Stimulated activated CD4-positive, alpha-beta T cell treated with anti-CD3 and anti-CD28 coated beads, Interleukin-2, amount 100 ng/mL, for 4 hours (primary cell): Measurements from ENCODE around the gene AKAP8.

Experiments
- DNase-seq: peaks from one replicate; pipeline ENCODE4 v3.0.0-alpha.2; 2020; ENCODE audit warnings: low read depth

Gene AKAP8

GRCh38 chr19:15331419-15332310 lies 47.9 kb downstream of the AKAP8 start:
- peak; percentile 64 for DNase-seq

GRCh38 chr19:15330801-15331418 lies 48.7 kb downstream of the AKAP8 start:
- no peak for DNase-seq

GRCh38 chr19:15328312-15328711 lies 51.3 kb downstream of the AKAP8 start:
- no peak for DNase-seq

- DNase-seq, result no peak
Measured at GRCh38 chr19:15324791-15325519, 54.6 kb downstream of the AKAP8 start.

- DNase-seq, result no peak
Measured at GRCh38 chr19:15323496-15324235, 55.9 kb downstream of the AKAP8 start.

- no peak for DNase-seq
Measured at GRCh38 chr19:15321739-15322138, 57.8 kb downstream of the AKAP8 start.

- no peak for DNase-seq
Measured at GRCh38 chr19:15320116-15320515, 59.5 kb downstream of the AKAP8 start.

- DNase-seq, result no peak
Measured at GRCh38 chr19:15318241-15318691, 61.3 kb downstream of the AKAP8 start.

- no peak for DNase-seq
Measured at GRCh38 chr19:15317392-15318071, 62.1 kb downstream of the AKAP8 start.

GRCh38 chr19:15316498-15316897 lies 63.1 kb downstream of the AKAP8 start:
- no peak for DNase-seq

- no peak for DNase-seq
Measured at GRCh38 chr19:15315101-15315500, 64.5 kb downstream of the AKAP8 start.

- no peak for DNase-seq
Measured at GRCh38 chr19:15313649-15314279, 65.8 kb downstream of the AKAP8 start.

- no peak for DNase-seq
Measured at GRCh38 chr19:15307169-15307568, 72.4 kb downstream of the AKAP8 start.

- no peak for DNase-seq
Measured at GRCh38 chr19:15305582-15306334, 73.8 kb downstream of the AKAP8 start.

- DNase-seq, result no peak
Measured at GRCh38 chr19:15304140-15304705, 75.4 kb downstream of the AKAP8 start.
